Bronchial epithelial cell (primary cell): Measurements from ENCODE around the gene MPPED1. TPM values are rescaled to one million over a fixed set of nuclear protein-coding genes. Genes with fewer than 3 reads are reported as not detected.

ENCODE experiments used
- DNase-seq: peaks from one replicate; pipeline ENCODE4 v3.0.0-alpha.2; 2010; ENCODE audit warnings: low read depth
- FAIRE-seq: peaks from 2 replicates; lab custom pipeline; 2011; peaks lifted over from hg19 to GRCh38; lab: Jason Lieb, UNC
- H3K27me3 ChIP-seq: 2 replicates; pipeline ENCODE4 v1.5.1; 2011; ENCODE audit warnings: low read length; ENCODE audit not compliant: control insufficient read depth, insufficient read depth
- H3K36me3 ChIP-seq: 2 replicates; pipeline ENCODE4 v1.5.1; 2011; ENCODE audit warnings: low read length; ENCODE audit not compliant: control insufficient read depth, insufficient read depth
- H3K4me3 ChIP-seq: 2 replicates; pipeline ENCODE4 v1.5.1; 2011; ENCODE audit warnings: mild to moderate bottlenecking, low read depth, low read length, control low read depth
- CTCF ChIP-seq: IDR thresholded peaks from 2 replicates; pipeline ENCODE4 v1.5.1; 2011; ENCODE audit warnings: mild to moderate bottlenecking, moderate library complexity, low read length, control low read depth, inconsistent platforms; ENCODE audit not compliant: insufficient read depth, severe bottlenecking
- total RNA-seq: library from RNA; depleted of rRNA; stranded (reverse); fragments of >200 nt; gene quantifications from 2 replicates; pipeline ENCODE4 v1.2.1, GENCODE V29; 2014

Gene MPPED1
- total RNA-seq, 1 donor from 2014 or later: not detected

- FAIRE-seq (no peak), DNase-seq (no peak)
- peaks cover 13% of the 10 kb centered on the region for H3K27me3 ChIP-seq
- no peak overlapping the region for H3K4me3 ChIP-seq
- H3K36me3 ChIP-seq: no peaks in the 10 kb centered on the region
- no peak for TF ChIP-seq CTCF
These were observed 17.6 kb downstream of the MPPED1 start for GRCh38 chr22:43429426-43429825.

- TF ChIP-seq CTCF: no peak
- H3K4me3 ChIP-seq: no peak overlapping the region
- DNase-seq (no peak), FAIRE-seq (no peak)
- H3K36me3 ChIP-seq: no peaks in the 10 kb centered on the region
- H3K27me3 ChIP-seq: peaks cover 21% of the 10 kb centered on the region
These were observed 20.2 kb downstream of the MPPED1 start for GRCh38 chr22:43431808-43432554.

- DNase-seq: no peak
- H3K4me3 ChIP-seq: no peak overlapping the region
- TF ChIP-seq CTCF: no peak
- H3K36me3 ChIP-seq: no peaks in the 10 kb centered on the region
- peaks cover 25% of the 10 kb centered on the region for H3K27me3 ChIP-seq
- no peak for FAIRE-seq
These were observed 21.1 kb downstream of the MPPED1 start for GRCh38 chr22:43432883-43433415.

GRCh38 chr22:43433451-43434274 lies 21.8 kb downstream of the MPPED1 start:
- Histone ChIP-seq H3K27me3 (peaks cover 23% of the 10 kb centered on the region), H3K36me3 (no peaks in the 10 kb centered on the region), H3K4me3 (no peak overlapping the region)
- TF ChIP-seq CTCF: no peak
- no peak for DNase-seq
- no peak for FAIRE-seq

GRCh38 chr22:43434275-43434927 lies 22.6 kb downstream of the MPPED1 start:
- Histone ChIP-seq H3K27me3 (peaks cover 19% of the 10 kb centered on the region), H3K4me3 (no peak overlapping the region), H3K36me3 (no peaks in the 10 kb centered on the region)
- FAIRE-seq: no peak
- DNase-seq: no peak
- TF ChIP-seq CTCF: no peak
